ENCODE measurements around the gene KRTAP10-1. TPM values are rescaled to one million over a fixed set of nuclear protein-coding genes. Genes with fewer than 3 reads are reported as not detected.

KRTAP10-1 gene
- total and polyA plus RNA-seq, 2 of the 13 experiments (the other 11 are each of a cell fraction or from before 2014, with no cell fraction given): not detected

DNA sequence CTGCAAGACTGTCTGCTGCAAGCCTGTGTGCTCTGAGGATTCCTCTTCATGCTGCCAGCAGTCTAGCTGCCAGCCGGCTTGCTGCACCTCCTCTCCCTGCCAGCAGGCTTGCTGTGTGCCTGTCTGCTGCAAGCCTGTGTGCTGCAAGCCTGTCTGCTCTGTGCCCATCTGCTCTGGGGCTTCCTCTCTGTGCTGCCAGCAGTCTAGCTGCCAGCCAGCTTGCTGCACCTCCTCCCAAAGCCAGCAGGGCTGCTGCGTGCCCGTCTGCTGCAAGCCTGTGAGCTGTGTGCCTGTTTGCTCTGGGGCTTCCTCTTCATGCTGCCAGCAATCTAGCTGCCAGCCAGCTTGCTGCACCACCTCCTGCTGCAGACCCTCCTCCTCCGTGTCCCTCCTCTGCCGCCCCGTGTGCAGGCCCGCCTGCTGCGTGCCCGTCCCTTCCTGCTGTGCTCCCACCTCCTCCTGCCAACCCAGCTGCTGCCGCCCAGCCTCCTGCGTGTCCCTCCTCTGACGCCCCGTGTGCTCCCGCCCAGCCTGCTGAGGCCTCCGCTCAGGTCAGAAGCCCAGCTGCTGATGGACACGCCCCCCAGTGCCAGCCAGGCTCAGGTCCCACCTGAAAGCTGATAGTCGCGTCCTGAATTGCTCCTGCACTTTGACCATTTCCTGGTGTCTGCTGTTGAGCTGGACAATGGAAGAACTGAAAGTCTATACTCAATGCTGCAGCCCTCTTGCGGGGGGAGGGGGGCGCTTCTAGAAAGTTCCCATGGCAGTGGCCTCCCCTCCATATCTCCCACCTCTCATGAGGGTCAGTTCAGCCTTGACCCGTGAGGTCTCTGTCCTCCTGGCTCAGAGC lies 34.7 kb upstream of the KRTAP10-1 start (continued):
- peak; percentile 88; the same call in 1 of the 2 replicates for TF ChIP-seq MTA1 (CRISPR knock-in tag; IDR thresholded peaks at IDR 0.05; ENCODE audit: borderline replicate concordance)
- TF ChIP-seq, protein P1, sequence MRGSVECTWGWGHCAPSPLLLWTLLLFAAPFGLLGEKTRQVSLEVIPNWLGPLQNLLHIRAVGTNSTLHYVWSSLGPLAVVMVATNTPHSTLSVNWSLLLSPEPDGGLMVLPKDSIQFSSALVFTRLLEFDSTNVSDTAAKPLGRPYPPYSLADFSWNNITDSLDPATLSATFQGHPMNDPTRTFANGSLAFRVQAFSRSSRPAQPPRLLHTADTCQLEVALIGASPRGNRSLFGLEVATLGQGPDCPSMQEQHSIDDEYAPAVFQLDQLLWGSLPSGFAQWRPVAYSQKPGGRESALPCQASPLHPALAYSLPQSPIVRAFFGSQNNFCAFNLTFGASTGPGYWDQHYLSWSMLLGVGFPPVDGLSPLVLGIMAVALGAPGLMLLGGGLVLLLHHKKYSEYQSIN (CRISPR knock-in tag; IDR thresholded peaks at IDR 0.05; ENCODE audit: borderline replicate concordance): no peak
- no peak for TF ChIP-seq JUNB (CRISPR knock-in tag; IDR thresholded peaks at IDR 0.05; ENCODE audit: borderline replicate concordance)
- TF ChIP-seq ETV6 (CRISPR knock-in tag; conservative IDR thresholded peaks at IDR 0.05): no peak
- TF ChIP-seq, protein P2, sequence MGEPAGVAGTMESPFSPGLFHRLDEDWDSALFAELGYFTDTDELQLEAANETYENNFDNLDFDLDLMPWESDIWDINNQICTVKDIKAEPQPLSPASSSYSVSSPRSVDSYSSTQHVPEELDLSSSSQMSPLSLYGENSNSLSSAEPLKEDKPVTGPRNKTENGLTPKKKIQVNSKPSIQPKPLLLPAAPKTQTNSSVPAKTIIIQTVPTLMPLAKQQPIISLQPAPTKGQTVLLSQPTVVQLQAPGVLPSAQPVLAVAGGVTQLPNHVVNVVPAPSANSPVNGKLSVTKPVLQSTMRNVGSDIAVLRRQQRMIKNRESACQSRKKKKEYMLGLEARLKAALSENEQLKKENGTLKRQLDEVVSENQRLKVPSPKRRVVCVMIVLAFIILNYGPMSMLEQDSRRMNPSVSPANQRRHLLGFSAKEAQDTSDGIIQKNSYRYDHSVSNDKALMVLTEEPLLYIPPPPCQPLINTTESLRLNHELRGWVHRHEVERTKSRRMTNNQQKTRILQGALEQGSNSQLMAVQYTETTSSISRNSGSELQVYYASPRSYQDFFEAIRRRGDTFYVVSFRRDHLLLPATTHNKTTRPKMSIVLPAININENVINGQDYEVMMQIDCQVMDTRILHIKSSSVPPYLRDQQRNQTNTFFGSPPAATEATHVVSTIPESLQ (CRISPR knock-in tag; conservative IDR thresholded peaks at IDR 0.05): no peak
- no peak for TF ChIP-seq CENPT (CRISPR knock-in tag; IDR thresholded peaks at IDR 0.05; ENCODE audit: low read depth)
- no peak for TF ChIP-seq MNT (IDR thresholded peaks at IDR 0.05)
- no peak for TF ChIP-seq TEF (CRISPR knock-in tag; IDR thresholded peaks at IDR 0.05)
- TF ChIP-seq ZNF337 (CRISPR knock-in tag; IDR thresholded peaks at IDR 0.05; ENCODE audit: borderline replicate concordance, low read depth): no peak
- TF ChIP-seq ZNF761 (CRISPR knock-in tag; conservative IDR thresholded peaks at IDR 0.05): peak; percentile 74; the same call in 1 of the 2 replicates
- TF ChIP-seq ZUFSP (CRISPR knock-in tag; IDR thresholded peaks at IDR 0.05; ENCODE audit: borderline replicate concordance): no peak
- no peak for TF ChIP-seq ZNF83 (CRISPR knock-in tag; IDR thresholded peaks at IDR 0.05; ENCODE audit: borderline replicate concordance)
- no peak for TF ChIP-seq MXD3 (CRISPR knock-in tag; IDR thresholded peaks at IDR 0.05)
- peak; percentile 66; the same call in 1 of the 2 replicates for TF ChIP-seq SP4 (CRISPR knock-in tag; IDR thresholded peaks at IDR 0.05)
- TF ChIP-seq XBP1 (CRISPR knock-in tag; IDR thresholded peaks at IDR 0.05): no peak
- no peak for TF ChIP-seq RELA (CRISPR knock-in tag; IDR thresholded peaks at IDR 0.05)
- TF ChIP-seq FOXP1 (IDR thresholded peaks at IDR 0.05): no peak
- no peak for TF ChIP-seq FOXP1 (CRISPR knock-in tag; IDR thresholded peaks at IDR 0.05)
- TF ChIP-seq CCDC6 (CRISPR knock-in tag; IDR thresholded peaks at IDR 0.05): no peak
- no peak for TF ChIP-seq ZNF496 (CRISPR knock-in tag; IDR thresholded peaks at IDR 0.05; ENCODE audit: insufficient replicate concordance)
- TF ChIP-seq SCMH1 (CRISPR knock-in tag; IDR thresholded peaks at IDR 0.05; ENCODE audit: borderline replicate concordance): no peak

Measured in HepG2 (cell line).